ENCODE measurements around the gene MYF5.

GRCh38 chr12:80752464-80752863, 35.8 kb downstream of the MYF5 start:
- TF ChIP-seq CTCF (conservative IDR thresholded peaks at IDR 0.05; ENCODE audit: low read depth, low read length): no peak
- no peak for TF ChIP-seq EZH2 (IDR thresholded peaks at IDR 0.05; ENCODE audit: low read length, unreplicated experiment)

Data from PC-3 (cell line).